ENCODE measurements around the gene ADAMTS6. TPM values are rescaled to one million over a fixed set of nuclear protein-coding genes. Genes with fewer than 3 reads are reported as not detected.

Gene ADAMTS6
- polyA plus RNA-seq, 3 donors, result 2.1 to 3.5 (median 3.2) TPM

- peak in 9 of 11 donors; percentile 33 to 67 (median 42) for DNase-seq (ENCODE audit: extremely low read depth in 1 of 11, low read depth in 9 of 11, low spot score in 4 of 11)
Measured at GRCh38 chr5:65100911-65101631, 380.6 kb downstream of the ADAMTS6 start.

Other genes with a start within 250 kb of the ADAMTS6 start
- gene CENPK, start 81.2 kb upstream of the ADAMTS6 start, polyA plus RNA-seq (ENCODE audit: insufficient read length in 3 of 3), result 10 to 100 TPM; 30.3 to 41.9 (median 33.2) TPM
- gene PPWD1, start 81.4 kb upstream of the ADAMTS6 start, polyA plus RNA-seq (ENCODE audit: insufficient read length in 3 of 3), result 10 to 100 TPM; 60.1 to 98.9 (median 83.2) TPM
- gene TRIM23, start 142.4 kb upstream of the ADAMTS6 start, polyA plus RNA-seq (ENCODE audit: insufficient read length in 3 of 3), result 10 to 100 TPM; 21.0 to 25.2 (median 24.4) TPM
- gene SHLD3, start 143.1 kb upstream of the ADAMTS6 start, polyA plus RNA-seq (ENCODE audit: insufficient read length in 3 of 3), result 1 to 10 TPM; 3.1 to 4.2 (median 3.2) TPM
- gene TRAPPC13, start 143.1 kb upstream of the ADAMTS6 start, polyA plus RNA-seq (ENCODE audit: insufficient read length in 3 of 3), result 10 to 100 TPM; 25.7 to 35.9 (median 32.4) TPM
- gene SGTB, start 240.2 kb upstream of the ADAMTS6 start, polyA plus RNA-seq (ENCODE audit: insufficient read length in 3 of 3), result 1 to 10 TPM; 7.8 to 9.3 (median 9.0) TPM
- gene NLN, start 240.3 kb upstream of the ADAMTS6 start, polyA plus RNA-seq (ENCODE audit: insufficient read length in 3 of 3), result 10 to 100 TPM; 37.4 to 39.7 (median 37.6) TPM

All from renal cortex interstitium (tissue), 11 donors.